ENCODE data around the gene SPARCL1.
"Not testable (repeated sequence)": the region's sequence is repeated elsewhere in the genome, so short reads cannot be mapped to it uniquely, and the experiment has no call there.

Gene SPARCL1, protein sequence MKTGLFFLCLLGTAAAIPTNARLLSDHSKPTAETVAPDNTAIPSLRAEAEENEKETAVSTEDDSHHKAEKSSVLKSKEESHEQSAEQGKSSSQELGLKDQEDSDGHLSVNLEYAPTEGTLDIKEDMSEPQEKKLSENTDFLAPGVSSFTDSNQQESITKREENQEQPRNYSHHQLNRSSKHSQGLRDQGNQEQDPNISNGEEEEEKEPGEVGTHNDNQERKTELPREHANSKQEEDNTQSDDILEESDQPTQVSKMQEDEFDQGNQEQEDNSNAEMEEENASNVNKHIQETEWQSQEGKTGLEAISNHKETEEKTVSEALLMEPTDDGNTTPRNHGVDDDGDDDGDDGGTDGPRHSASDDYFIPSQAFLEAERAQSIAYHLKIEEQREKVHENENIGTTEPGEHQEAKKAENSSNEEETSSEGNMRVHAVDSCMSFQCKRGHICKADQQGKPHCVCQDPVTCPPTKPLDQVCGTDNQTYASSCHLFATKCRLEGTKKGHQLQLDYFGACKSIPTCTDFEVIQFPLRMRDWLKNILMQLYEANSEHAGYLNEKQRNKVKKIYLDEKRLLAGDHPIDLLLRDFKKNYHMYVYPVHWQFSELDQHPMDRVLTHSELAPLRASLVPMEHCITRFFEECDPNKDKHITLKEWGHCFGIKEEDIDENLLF

DNA sequence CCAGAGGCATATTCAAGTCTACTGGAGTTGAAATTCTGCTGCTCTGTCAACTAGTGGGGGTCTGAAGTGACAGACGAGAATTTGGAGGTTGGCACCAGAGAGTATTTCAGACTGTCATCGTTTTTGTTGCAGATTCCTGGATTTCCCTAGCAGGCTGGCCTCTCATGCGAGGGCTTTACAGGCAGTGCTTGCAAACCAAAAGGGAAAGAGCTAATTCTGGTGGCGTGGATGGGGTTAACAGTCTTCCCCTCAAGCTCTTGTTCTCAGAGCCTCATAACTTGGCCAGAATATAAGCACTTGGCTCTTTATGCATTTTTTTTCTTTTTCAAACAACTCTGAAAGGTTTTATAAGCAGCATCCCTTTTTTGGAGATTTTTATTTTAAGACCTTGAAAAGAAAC, at the start of gene SPARCL1:
Gene SPARCL1 (minus strand): TSS at position 190 of the 400 bp plus-strand sequence. CDS start 29,802 bp downstream, outside the sequence.
- no peak for DNase-seq

DNA sequence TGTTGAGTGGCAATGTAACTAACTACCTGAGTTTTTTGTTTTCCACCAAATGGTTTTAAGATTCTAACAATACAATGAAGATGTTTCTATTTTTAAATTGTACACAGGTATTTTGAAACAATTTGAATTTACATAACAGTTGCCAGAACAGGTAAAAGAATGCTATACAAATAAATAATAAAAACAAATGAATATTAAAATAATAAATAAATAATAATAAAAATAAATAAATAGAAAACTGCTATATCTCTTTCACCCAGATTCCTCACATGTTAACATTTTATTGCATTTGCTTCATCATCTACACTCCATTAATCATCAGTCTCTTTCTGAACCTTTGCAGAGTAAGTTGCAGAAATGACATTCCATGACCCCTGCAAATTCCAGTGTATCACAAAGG, 46.8 kb upstream of the SPARCL1 start:
- no peak for DNase-seq

DNA sequence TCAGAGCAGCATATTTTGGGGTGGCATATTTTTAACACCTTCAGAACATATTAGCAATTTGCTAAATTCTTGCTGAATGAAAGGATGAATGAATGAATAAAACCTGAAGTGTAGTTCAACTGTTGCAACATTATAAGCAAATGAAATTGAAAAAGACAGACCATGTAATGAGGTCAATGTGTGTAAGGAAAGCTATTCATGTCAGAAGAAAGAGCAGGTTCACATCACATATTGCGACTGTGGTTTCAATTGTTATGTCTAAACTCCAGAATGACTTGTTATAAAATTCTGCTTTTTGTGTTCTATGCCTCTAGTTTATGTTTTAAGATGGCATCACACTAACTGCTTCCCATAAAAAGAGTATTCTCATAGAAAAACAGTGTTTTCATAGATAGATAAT, 46.2 kb upstream of the SPARCL1 start:
- DNase-seq = no peak

DNA sequence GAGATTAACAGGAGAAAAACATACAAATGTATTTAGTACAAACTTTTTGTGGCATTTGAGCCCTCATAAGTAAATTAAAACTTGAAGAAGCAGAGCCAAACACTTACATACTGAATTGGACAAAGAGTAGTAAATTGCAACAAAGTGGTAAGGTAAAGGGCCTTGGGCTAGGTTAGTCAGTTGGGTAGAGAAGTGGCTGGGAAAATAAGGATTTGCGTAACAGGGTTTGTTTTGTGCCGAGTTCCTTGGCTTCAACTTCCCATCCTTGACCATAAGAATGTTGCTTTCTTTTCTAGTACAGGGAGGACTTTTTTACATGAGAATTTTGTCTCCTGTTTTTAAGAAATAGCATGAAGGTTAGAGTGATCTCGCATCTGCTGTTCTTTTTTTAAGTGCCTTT, 45.8 kb upstream of the SPARCL1 start:
- no peak for DNase-seq

DNA sequence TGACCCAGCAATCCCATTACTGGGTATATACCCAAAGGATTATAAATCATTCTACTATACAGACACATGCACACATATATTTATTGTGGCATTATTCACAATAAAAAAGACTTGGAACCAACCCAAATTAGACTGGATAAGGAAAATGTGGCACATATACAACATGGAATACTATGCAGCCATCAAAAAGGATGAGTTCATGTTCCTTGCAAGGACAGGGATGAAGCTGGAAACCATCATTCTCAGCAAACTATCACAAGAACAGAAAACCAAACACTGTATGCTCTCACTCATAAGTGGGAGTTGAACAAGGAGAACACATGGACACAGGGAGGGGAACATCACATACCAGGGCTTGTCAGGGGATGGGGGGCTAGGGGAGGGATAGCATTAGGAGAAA, 45.2 kb upstream of the SPARCL1 start:
- not testable (repeated sequence) for DNase-seq

DNA sequence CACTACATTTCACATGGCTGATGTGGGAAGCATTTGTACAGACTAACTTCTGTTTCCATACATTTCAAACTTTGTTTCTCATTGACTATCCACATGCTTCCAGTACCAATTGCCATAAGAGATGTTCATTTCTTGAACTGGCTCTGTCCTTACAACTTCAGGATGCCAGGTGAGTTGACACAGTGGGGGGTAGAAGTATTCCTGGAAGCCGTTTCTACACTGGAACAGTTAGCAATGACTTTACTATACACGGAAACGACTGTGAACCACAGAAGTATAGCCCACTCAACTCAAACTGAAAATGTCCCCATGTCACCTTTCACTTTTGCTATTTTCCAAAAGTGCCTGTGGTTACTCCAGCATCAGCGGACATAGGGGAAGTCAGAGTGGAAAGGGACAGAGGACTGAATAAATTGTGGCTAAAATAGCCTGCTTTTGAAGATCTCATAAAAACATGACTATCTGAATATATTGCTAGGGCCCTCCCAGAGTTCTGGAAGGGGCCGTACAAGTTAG, 41.2 kb upstream of the SPARCL1 start:
- no peak for DNase-seq

DNA sequence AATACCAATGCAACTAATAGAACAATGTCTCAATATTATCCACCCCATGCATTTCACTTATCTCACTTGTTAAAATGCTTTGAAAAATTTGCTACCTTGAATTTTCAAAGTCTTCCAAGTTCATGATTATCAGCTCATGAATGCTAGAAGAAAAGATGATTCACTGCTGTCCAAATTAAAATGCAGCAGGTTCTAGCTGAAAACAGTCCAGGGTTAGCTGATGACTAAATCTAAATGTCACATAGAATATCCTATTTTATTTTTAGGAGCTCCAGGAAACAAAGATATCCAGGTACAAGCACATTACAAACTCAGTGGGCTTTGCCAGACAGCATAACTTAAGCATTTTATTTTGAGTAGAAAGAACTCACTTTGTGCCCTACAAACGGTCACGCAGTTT, 38.0 kb upstream of the SPARCL1 start:
- DNase-seq = no peak

DNA sequence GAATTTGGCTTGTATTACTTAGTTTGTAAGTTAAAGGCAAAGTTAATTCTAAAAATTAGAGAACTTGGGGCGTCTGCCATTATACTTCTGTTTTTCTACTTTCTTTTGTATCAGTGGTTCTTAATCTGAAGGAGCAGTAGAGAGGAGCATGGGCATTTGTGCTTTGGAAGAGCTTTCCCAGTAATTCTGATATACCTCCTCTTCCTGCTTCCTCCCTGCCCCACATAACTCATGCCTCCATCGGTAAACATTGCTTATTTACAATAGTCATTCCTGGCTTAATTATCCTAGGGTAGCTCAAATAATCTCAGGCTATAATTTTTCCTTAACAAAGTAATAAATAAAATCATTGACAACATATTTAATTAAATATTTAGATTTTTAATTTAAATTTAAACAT, 37.1 kb upstream of the SPARCL1 start:
- DNase-seq = no peak

DNA sequence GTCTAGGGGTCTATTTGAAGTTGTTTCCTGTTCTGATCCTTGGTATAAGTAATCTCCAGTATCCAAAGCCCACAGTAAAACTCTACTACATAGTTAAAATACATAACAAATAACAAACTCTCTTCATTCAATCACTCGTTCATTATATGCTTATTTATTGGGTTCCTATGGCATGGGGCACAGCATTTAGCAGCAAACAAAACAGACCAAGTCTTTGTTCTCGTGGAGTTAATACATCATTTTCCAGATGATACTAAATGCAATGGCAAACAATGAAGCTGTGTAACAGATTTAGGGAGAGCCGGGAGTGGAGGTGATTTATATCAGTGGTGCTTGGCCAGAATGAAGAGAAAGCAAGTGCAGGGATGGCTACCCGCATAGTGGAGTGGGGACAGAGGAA, 36.6 kb upstream of the SPARCL1 start:
- no peak for DNase-seq

DNA sequence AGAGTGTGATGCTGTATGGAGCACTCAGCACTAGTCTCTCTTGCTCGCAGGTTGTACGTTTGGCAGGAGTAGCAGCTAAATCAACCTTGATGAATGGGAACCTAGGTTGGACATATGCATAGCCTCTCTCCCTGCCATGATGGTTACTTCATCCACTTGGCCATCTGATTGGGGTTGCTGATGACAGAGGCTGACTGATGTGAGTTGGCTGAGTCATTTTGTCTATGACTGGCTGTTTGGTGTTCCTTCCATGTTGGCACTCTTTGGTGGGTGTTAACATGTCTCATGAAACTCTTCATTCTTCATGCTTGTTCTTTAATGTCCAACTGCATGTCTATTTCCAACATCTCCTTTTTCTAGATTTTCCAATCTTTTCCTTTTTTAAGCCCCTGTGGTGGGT, 31.6 kb upstream of the SPARCL1 start:
- DNase-seq = no peak

DNA sequence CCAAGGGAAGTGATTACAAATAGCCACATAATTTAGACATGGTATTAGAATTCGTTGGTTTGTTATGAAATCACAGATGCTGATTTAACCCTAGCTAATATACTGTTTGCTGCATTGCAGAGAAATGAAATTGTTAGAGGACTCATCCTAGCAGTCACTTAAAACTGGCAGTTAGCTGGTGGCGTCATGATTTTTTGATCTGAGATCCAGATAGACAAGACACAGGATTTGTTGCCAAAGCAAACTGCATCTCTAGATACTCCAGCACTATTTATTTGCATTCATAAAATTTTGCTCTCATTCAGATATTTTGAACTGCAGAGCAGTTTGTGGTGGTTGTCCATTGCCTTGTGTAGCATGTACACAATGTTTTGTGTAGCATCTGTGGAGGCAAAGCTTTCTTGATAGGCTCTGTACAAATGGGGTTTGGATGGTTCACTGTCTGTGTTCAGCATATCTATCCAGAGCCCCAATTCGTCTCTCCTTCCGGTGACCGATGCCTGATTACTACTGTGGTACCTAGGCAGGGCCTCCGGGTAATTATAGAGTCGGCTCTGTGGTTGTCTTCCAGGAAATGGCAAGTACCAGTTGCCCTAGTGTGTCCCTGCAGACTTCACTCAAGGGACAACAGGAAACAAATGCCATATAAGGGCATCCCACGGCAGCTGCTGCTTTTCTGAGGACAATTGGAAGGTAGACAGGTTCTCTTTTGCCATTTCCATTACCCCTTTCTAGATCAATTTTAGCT, 30.1 kb upstream of the SPARCL1 start:
- DNase-seq = peak; percentile 34

DNA sequence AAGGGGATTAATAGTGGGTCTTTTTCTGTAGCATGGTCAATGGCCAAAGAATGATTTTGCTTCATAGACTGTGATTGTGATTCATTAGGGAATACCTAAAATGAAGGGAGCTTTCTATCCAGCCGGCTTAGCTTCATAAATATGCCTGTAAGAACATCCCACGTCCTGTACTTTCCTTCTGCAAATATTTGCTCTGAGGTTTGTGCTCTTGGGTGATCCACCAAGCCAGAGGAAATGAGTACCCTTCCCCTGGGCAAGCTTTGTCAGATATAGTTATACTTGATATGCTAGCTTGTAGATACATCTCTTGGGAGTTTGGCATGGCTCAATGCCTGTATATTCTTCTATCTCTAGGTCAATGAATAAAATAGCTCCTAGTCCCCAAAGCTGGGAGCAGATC, 28.2 kb upstream of the SPARCL1 start:
- DNase-seq = no peak

DNA sequence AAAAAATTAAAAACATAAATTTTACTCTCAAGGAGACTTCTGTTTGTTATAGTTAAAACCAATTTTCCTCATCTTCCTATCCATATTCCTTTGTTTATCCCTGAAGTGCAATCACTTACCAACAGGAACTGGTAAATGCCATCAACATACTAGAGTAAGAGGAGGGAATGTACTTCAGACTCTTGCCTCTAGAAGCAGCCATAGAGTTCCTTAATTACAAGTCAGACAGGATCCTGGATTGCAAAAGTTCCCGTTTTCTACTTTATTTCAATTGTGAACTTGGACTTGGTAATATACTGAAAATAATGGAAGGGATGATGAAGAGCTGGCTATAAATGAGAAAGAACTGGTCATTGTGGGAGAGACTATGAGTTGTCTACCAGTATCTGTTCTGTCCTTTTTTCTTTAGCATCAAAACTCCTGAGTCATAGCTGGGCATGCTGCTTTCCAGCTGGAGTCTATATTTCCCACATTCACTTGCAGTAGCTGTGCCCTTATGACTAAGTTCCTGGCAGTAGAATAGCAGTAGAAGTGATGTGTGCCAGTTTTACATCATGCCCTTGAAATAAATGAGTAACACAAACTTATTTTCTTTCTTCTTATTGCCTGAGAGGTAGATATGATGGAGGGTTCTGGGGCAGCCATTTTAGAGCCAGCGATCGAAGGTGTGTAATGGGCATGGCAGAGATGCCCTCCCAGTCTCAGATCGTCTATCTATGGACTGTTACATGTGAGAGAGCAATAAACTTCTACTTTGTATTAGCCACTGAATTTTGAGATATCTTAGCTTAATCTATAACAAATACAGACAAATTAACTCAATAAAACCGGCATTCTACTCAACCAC, 26.8 kb upstream of the SPARCL1 start:
- DNase-seq = no peak

DNA sequence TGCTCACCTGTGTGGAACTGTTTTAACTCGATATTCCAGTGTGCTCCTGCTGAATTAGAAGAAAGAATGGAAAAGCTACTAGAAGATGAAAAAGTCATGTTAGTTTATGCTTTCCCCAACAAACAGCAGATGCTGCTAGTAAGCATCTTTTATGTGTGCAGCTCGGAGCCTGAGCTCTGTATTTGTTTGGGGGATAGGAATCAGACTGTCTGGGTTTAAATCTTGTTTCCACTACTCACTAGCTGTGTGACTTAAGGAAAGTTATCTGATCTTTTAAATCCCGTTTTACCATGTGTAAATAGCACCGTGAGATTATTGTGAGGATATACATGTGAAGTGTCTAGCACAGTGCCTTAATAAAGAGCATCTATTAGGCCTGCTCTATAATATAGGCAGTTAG, 24.0 kb upstream of the SPARCL1 start:
- DNase-seq = no peak

DNA sequence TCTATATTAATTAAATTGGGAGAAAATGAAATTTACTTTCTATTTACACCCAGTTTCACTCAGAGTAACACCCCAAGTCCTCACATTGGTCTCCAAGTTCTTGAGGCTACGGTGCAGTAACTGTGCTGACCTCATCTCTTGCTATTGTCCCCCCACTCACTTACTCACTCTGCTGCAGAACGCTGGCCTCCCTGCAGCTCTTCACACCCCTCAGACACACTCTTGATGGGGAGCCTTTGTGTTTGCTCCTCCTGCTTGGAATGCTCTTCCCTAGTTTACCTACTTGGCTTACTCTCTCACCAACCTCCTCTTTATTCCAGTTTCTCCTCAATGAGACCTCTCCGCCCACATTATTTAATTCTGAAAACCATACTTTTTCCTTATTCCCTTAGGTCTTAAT, 22.2 kb upstream of the SPARCL1 start:
- no peak for DNase-seq

DNA sequence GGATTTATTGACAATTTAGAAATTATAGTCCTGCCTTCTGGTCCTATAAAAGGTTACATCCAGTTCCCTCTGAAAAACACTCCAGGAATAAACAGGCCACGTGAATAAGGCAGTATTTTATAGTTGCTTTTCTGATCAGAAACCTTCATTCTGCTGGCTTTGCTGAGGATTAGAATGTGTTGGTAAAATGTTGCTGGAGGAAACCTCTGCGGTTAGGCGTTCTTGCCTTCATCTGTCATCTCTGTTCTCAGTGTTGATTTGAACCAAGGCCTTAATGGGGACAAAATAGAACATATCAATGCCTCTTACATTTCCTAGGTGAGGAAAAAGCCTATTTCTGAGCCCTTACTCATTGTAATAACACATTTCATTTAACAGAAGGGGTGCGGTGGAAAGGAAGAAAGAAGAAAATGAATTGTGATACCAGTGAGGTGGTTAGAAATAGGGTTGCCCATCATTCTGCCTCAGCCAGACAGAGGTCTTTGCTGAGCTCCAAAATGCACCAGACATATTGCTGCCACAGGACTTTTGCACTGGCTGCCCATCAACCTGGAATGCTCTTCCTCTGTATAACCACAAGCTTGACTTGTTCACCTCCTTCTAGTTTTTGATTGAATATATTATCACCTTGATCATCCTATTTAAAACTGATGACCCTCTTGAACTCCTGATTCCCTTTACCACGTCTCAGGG, 18.0 kb upstream of the SPARCL1 start:
- no peak for DNase-seq

DNA sequence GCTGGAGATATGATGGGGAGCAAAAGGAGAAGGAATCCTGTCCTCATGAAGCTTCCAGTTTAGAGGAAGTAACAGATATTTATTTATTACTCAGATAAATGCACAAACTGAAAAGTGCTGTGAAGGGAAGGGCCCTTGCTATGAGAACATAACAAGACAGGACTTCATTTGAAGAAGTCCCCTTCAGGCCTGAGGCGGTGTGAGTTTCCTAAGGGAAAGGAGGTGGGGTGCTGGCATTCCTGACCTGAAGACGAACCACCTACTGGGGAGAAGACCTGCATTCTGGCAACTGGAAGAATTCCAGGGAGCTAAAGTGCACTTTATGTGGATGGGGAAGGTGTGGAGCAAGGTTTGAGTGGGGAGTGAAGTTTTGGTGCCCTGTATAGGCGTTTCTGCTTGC, 15.9 kb upstream of the SPARCL1 start:
- DNase-seq = no peak

DNA sequence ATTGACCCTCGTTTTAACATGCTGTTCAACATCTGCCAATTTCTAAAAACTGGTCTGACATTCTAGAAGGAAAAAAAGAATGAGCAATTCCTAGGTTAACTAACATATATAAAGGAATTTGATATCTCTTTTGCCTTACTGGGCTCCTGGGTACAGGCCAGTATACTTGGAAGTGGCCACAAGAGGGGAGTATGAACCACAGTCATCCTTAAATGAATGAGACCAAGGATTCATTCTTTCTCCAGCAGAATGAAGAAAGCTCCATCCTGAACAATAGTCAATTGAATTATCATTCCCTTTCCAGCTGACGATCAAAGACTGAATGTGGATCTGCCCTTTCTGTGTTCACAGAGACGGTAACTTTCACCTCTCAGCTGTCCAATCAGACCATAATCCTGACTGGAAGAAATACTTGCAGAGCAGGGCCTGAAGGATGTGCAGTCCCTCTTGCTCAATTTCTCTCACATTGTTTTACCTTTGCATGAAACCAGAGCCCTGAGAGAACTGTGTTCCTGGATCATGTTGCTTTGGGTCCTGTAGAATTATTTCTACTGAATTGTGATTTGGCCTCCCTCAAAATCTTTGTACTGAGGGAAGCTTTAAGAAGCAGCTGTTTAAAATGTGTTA, 14.8 kb upstream of the SPARCL1 start:
- no peak for DNase-seq

DNA sequence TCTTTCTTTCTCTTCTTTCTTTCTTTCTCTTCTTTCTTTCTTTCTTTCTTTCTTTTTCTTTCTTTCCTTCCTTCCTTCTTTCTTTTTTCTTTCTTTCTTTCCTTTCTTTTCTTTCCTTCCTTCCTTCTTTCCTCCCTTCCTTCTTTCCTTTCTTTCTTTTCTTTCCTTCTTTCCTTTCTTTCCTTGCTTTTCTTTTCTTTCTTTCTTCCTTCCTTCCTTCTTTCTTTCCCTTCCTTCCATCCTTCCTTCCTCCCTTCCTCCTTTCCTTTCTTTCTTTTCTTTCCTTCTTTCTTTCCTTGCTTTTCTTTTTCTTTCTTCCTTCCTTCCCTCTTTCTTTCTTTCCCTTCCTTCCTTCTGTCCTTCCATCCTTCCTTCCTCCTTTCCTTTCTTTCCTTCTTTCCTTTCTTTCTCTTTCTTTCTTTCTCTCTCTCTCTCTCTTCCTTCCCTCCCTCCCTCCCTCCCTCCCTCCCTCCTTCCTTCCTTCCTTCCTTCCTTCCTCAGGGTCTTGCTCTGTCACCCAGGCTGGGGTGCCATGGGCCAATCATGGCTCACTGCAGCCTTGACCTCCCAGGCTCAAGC, 13.6 kb upstream of the SPARCL1 start:
- DNase-seq = no peak

DNA sequence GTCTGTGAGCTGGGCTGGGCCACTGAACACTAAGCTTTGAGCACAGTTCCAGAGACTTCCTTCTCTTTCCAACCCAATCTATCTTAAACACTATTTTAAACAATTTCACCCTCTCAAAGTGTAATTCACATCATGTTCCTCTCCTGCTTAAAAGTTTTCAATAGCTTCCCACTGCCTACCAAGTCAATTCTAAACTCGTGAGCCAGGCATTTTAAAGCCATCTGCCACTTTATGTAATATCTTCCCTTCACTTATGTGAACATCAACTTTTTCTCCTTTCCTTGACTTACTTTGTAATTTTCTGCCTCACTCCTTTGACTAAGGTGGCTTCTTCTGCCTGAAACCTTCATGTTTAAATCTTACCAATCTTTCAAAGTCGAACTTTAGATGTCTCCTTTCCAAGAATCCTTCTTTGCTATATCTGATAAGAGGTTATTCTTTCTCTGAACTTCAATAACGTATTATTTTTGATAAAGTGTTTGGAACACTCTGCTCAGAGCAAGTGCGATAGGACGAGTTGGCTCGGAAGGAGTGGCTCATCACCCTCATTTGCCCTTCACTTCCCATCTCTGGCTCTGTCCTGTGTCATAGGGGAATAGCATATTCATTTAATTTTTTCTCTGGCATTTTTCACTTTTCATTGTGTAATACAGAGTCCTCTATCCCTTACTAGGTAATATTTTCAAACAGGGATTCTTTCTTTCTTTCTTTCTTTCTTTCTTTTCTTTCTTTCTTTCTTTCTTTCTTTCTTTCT, 13.0 kb upstream of the SPARCL1 start:
- no peak for DNase-seq
